ENCODE measurements around the gene GNA12.

DNA sequence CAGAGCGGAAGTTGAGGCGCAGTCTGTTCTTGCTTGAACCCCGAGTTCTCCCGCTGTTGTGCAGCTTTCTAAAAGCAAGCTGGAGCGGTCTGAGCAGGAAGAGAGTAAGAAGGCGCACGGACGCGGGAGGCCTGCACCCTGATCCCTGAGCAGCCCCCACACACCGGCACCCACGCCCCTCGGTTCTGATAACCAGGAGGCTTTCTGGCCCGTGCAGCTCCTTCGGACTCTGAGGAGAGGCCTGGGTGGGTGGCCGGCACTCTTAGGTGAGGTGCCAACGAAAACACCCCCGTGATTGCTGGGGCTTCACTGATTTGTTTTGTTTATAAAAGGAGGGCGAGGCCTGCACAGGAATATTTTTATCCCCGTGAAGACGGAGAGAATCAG lies 127.2 kb downstream of the GNA12 start:
- TF ChIP-seq CTCF (conservative IDR thresholded peaks at IDR 0.05) (no peak), ZFX (IDR thresholded peaks at IDR 0.05) (no peak)
